ENCODE measurements around the gene STEAP1B. TPM values are rescaled to one million over a fixed set of nuclear protein-coding genes. Genes with fewer than 3 reads are reported as not detected.
"Not testable (repeated sequence)": the region's sequence is repeated elsewhere in the genome, so short reads cannot be mapped to it uniquely, and the experiment has no call there.

Gene STEAP1B
- total RNA-seq, 2 experiments from 2014 or later: not detected

DNA sequence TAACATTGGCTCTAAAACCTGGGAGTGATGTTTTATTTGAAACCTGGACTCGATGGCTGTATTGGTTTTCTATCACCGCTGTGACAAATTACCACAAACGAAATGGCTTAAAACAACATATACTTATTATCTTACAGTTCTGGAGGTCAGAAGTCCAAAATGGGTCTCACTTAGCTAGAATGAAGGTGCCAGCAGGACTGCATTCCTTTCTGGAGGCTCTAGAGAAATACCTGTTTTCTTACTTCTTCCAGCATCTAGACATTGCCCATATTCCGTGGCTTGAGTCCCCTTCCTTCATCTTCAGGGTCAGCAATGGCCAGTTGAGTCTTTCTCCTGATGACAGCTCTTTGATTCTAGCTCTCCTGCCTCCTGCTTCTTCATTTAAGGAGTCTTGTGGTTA is 44.3 kb upstream of the STEAP1B start:
- Mint-ChIP-seq H3K4me3 (no peak overlapping the region), H3K9me3 (no peaks in the 10 kb centered on the region), H3K4me1 (ENCODE audit: low read depth) (no peaks in the 10 kb centered on the region), H3K27ac (no peak overlapping the region), H3K36me3 (ENCODE audit: low read depth) (no peaks in the 10 kb centered on the region), H3K27me3 (peaks cover 24% of the 10 kb centered on the region)
- ChIA-PET POLR2A (interaction anchor here (0.6 kb wide), 1 partner anchor 553 kb away, joined by 3 read pairs; no protein-coding TSS in a partner anchor), CTCF (interaction anchor here (1.0 kb wide), 1 partner anchor 184 kb away, joined by 5 read pairs; no protein-coding TSS in a partner anchor)
- TF ChIP-seq, protein P1, sequence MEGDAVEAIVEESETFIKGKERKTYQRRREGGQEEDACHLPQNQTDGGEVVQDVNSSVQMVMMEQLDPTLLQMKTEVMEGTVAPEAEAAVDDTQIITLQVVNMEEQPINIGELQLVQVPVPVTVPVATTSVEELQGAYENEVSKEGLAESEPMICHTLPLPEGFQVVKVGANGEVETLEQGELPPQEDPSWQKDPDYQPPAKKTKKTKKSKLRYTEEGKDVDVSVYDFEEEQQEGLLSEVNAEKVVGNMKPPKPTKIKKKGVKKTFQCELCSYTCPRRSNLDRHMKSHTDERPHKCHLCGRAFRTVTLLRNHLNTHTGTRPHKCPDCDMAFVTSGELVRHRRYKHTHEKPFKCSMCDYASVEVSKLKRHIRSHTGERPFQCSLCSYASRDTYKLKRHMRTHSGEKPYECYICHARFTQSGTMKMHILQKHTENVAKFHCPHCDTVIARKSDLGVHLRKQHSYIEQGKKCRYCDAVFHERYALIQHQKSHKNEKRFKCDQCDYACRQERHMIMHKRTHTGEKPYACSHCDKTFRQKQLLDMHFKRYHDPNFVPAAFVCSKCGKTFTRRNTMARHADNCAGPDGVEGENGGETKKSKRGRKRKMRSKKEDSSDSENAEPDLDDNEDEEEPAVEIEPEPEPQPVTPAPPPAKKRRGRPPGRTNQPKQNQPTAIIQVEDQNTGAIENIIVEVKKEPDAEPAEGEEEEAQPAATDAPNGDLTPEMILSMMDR (IDR thresholded peaks at IDR 0.05): no peak
- ATAC-seq (no peak), DNase-seq (no peak)
- intact Hi-C loops (cut with micrococcal nuclease): no loop called here

DNA sequence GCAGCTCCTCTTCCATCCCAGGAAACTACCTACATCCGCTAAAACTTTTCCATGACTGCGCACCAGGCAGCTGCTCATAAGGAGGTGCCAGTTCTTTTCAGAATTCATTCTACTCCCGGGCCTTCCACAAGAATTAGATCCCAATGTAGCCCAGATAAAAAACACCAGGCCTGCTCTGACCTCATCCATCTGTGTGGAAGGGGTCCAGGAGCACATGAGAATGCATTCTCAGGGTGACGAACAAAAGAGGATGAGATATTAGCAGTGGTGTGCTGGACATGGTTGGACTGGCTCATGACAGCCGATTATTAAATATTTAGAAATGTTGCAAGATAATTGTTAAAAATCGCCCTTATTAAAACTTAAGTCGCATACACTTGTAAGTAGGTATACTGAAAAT is 43.2 kb upstream of the STEAP1B start:
- H3K4me1 Mint-ChIP-seq (ENCODE audit: low read depth): no peaks in the 10 kb centered on the region
- H3K27ac Mint-ChIP-seq: no peak overlapping the region
- H3K27me3 Mint-ChIP-seq: peaks cover 20% of the 10 kb centered on the region
- no peaks in the 10 kb centered on the region for H3K9me3 Mint-ChIP-seq
- POLR2A ChIA-PET: no interaction called here
- TF ChIP-seq, protein P1 (IDR thresholded peaks at IDR 0.05): no peak
- DNase-seq (no peak), ATAC-seq (no peak)
- no peaks in the 10 kb centered on the region for H3K36me3 Mint-ChIP-seq (ENCODE audit: low read depth)
- no peak overlapping the region for H3K4me3 Mint-ChIP-seq
- CTCF ChIA-PET: interaction anchor here (1.0 kb wide), 1 partner anchor 185 kb away, joined by 5 read pairs; no protein-coding TSS in a partner anchor
- intact Hi-C loops (cut with micrococcal nuclease): no loop called here

DNA sequence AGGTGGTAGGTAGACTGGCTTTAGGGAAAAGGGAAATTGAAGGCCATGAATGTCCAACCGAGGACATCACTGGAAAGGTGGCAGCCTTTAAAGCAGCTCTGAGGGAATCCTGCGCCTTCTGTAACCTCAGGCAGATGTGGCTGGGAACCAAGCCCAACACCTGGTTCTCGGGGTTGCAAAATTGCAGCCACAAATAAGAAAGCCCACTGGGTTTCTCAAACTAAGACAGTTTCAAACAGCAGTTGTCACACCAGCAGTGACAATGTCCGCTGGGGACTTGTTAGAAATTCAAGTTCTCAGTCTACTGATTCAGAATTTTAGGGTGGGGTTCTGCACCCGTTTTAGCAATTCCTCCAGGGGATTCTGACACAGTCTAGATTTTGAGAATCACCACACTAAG is 42.7 kb upstream of the STEAP1B start:
- Mint-ChIP-seq H3K4me1 (ENCODE audit: low read depth) (no peaks in the 10 kb centered on the region), H3K27me3 (peaks cover 16% of the 10 kb centered on the region), H3K9me3 (no peaks in the 10 kb centered on the region), H3K27ac (no peak overlapping the region), H3K4me3 (no peak overlapping the region), H3K36me3 (ENCODE audit: low read depth) (no peaks in the 10 kb centered on the region)
- intact Hi-C loops (cut with micrococcal nuclease): no loop called here
- DNase-seq (no peak), ATAC-seq (no peak)
- TF ChIP-seq, protein P1 (IDR thresholded peaks at IDR 0.05): no peak
- CTCF ChIA-PET: interaction anchor here (1.0 to 1.3 kb wide), 2 partner anchors 18 to 186 kb away, joined by 3 read pairs; no protein-coding TSS in a partner anchor
- POLR2A ChIA-PET: no interaction called here

DNA sequence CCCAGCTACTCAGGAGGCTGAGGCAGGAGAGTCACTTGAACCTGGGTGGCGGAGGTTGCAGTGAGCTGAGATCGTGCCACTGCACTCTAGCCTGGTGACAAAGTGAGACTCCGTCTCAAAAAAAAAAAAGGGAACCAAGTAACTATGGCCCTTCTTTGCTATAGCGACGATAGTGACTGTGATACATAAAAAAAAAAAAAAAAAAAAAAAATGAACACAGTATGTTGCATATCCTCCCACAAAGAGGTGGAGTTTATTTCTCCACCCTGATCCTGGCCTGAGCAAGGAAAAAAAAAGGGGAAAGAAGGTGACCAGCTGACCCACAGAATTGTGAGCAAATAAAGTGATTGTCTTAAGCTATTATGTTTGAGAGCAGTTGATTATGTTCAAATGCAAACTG is 42.3 kb upstream of the STEAP1B start:
- TF ChIP-seq, protein P1 (IDR thresholded peaks at IDR 0.05): no peak
- POLR2A ChIA-PET: no interaction called here
- Mint-ChIP-seq H3K9me3 (no peaks in the 10 kb centered on the region), H3K4me1 (ENCODE audit: low read depth) (no peaks in the 10 kb centered on the region), H3K4me3 (no peak overlapping the region), H3K27ac (no peak overlapping the region), H3K27me3 (peaks cover 16% of the 10 kb centered on the region), H3K36me3 (ENCODE audit: low read depth) (no peaks in the 10 kb centered on the region)
- CTCF ChIA-PET: interaction anchor here (1.0 to 1.3 kb wide), 2 partner anchors 18 to 186 kb away, joined by 3 read pairs; no protein-coding TSS in a partner anchor
- intact Hi-C loops (cut with micrococcal nuclease): no loop called here
- DNase-seq (no peak), ATAC-seq (no peak)

DNA sequence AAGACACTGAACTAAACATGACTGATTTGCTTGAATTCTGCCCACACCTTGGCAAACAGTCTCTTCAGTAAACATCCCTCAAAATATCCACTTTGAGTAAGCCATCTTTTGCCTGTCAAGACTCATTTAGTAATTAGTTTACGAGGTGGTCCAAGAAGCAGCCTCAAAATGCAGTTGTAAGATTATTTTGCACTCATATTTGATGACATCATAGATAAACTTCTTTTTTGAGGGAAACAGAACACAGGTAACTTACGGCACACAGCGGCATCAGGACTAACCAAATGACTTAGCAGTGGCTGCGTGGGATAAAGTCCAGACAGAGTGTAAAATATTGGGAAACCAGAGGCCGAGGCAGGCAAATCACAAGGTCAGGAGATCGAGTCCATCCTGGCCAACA is 41.8 kb upstream of the STEAP1B start:
- ATAC-seq: no peak
- ChIA-PET CTCF (interaction anchor here (1.0 to 1.3 kb wide), 2 partner anchors 19 to 186 kb away, joined by 3 read pairs; no protein-coding TSS in a partner anchor), POLR2A (no interaction called here)
- H3K36me3 Mint-ChIP-seq (ENCODE audit: low read depth): no peaks in the 10 kb centered on the region
- H3K4me3 Mint-ChIP-seq: no peak overlapping the region
- no peaks in the 10 kb centered on the region for H3K9me3 Mint-ChIP-seq
- H3K4me1 Mint-ChIP-seq (ENCODE audit: low read depth): no peaks in the 10 kb centered on the region
- intact Hi-C loops (cut with micrococcal nuclease): no loop called here
- DNase-seq: no peak
- TF ChIP-seq, protein P1 (IDR thresholded peaks at IDR 0.05): no peak
- H3K27me3 Mint-ChIP-seq: peaks cover 16% of the 10 kb centered on the region
- H3K27ac Mint-ChIP-seq: no peak overlapping the region

DNA sequence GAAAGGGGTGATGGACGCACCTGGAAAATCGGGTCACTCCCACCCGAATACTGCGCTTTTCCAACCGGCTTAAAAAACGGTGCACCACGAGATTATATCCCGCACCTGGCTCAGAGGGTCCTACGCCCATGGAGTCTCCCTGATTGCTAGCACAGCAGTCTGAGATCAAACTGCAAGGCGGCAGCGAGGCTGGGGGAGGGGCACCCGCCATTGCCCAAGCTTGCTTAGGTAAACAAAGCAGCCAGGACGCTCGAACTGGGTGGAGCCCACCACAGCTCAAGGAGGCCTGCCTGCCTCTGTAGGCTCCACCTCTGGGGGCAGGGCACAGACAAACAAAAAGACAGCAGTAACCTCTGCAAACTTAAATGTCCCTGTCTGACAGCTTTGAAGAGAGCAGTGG is 28.5 kb upstream of the STEAP1B start:
- intact Hi-C loops (cut with micrococcal nuclease); DNase-seq; H3K27ac Mint-ChIP-seq; POLR2A ChIA-PET; H3K4me3 Mint-ChIP-seq; ATAC-seq; H3K36me3 Mint-ChIP-seq (ENCODE audit: low read depth); H3K9me3 Mint-ChIP-seq; H3K4me1 Mint-ChIP-seq (ENCODE audit: low read depth); CTCF ChIA-PET: not testable (repeated sequence)
- peaks cover 20% of the 10 kb centered on the region for H3K27me3 Mint-ChIP-seq

DNA sequence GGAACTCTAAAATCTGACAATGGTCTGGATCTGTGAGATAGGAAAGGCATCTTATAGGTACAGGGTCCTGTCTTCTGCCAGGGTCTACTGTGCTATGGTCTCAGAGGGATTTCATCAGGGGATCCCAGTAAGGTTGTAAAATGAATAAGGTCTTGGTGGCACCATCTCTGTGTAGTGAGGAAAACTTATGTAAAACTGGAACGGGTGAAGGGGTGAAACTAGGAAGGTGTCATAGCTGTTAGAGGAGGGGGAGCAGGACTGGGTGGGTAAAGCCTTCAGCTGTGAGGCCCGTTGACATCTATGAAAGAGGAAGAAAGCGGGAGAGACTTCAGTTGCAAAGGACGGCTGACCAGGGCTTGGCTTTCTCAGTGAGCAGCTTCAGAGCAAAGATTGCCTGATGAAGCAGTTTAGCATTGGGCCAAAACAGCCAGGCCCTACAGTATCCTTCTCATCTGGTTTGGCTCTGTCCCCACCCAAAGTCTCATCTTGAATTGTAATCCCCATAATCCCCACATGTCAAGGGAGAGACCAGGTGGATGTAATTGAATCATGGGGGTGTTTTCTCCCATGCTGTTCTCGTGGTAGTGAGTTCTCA is 24.5 kb upstream of the STEAP1B start:
- H3K4me3 Mint-ChIP-seq; intact Hi-C loops (cut with micrococcal nuclease); H3K9me3 Mint-ChIP-seq; ATAC-seq; H3K27ac Mint-ChIP-seq; POLR2A ChIA-PET; H3K4me1 Mint-ChIP-seq (ENCODE audit: low read depth); H3K36me3 Mint-ChIP-seq (ENCODE audit: low read depth); DNase-seq: not testable (repeated sequence)
- peaks cover 23% of the 10 kb centered on the region for H3K27me3 Mint-ChIP-seq
- CTCF ChIA-PET: interaction anchor here (0.8 to 2.5 kb wide), 3 partner anchors 204 to 561 kb away, joined by 3 to 8 read pairs (median 3); no protein-coding TSS in a partner anchor

Data from activated CD8-positive, alpha-beta T cell treated with anti-CD3 and anti-CD28 coated beads for 36 hours (primary cell).